Ishikawa (cell line): Measurements from ENCODE around the gene ZNF883.

ENCODE experiments used
- CEBPB ChIP-seq: IDR thresholded peaks from 2 replicates; pipeline ENCODE4 v1.6.1; 2012
- CREB1 ChIP-seq: IDR thresholded peaks from 2 replicates; pipeline ENCODE4 v1.6.1; 2012; ENCODE audit warnings: low read depth
- EGR1 ChIP-seq: IDR thresholded peaks from 2 replicates; pipeline ENCODE4 v1.6.1; 2012
- EP300 ChIP-seq: IDR thresholded peaks from 2 replicates; pipeline ENCODE4 v1.6.1; 2012; ENCODE audit warnings: borderline replicate concordance
- FOXM1 ChIP-seq: IDR thresholded peaks from 2 replicates; pipeline ENCODE4 v1.6.1; 2012; ENCODE audit warnings: low read depth, borderline replicate concordance
- MAX ChIP-seq: IDR thresholded peaks from 2 replicates; pipeline ENCODE4 v1.6.1; 2012
- NFIC ChIP-seq: IDR thresholded peaks from 2 replicates; pipeline ENCODE4 v1.6.1; 2012
- RAD21 ChIP-seq: IDR thresholded peaks from 2 replicates; pipeline ENCODE4 v1.6.1; 2012; ENCODE audit warnings: low read depth
- TAF1 ChIP-seq: IDR thresholded peaks from 2 replicates; pipeline ENCODE4 v1.6.1; 2012; ENCODE audit warnings: low read depth, mild to moderate bottlenecking
- TCF12 ChIP-seq: IDR thresholded peaks from 2 replicates; pipeline ENCODE4 v1.6.1; 2012; ENCODE audit warnings: low read depth
- TEAD4 ChIP-seq: IDR thresholded peaks from 2 replicates; pipeline ENCODE4 v1.6.1; 2012
- USF1 ChIP-seq: IDR thresholded peaks from 2 replicates; pipeline ENCODE4 v1.6.1; 2012
- YY1 ChIP-seq: IDR thresholded peaks from 2 replicates; pipeline ENCODE4 v1.6.1; 2012; ENCODE audit warnings: low read depth
- ZBTB7A ChIP-seq: IDR thresholded peaks from 2 replicates; pipeline ENCODE4 v1.6.1; 2012; ENCODE audit warnings: low read depth
- TF ChIP-seq, protein P1 (sequence below): IDR thresholded peaks from 2 replicates; pipeline ENCODE4 v1.6.1; 2012; ENCODE audit warnings: low read depth, mild to moderate bottlenecking

Gene ZNF883

GRCh38 chr9:113005777-113006176, 6.2 kb downstream of the ZNF883 start:
- TF ChIP-seq, protein P1, sequence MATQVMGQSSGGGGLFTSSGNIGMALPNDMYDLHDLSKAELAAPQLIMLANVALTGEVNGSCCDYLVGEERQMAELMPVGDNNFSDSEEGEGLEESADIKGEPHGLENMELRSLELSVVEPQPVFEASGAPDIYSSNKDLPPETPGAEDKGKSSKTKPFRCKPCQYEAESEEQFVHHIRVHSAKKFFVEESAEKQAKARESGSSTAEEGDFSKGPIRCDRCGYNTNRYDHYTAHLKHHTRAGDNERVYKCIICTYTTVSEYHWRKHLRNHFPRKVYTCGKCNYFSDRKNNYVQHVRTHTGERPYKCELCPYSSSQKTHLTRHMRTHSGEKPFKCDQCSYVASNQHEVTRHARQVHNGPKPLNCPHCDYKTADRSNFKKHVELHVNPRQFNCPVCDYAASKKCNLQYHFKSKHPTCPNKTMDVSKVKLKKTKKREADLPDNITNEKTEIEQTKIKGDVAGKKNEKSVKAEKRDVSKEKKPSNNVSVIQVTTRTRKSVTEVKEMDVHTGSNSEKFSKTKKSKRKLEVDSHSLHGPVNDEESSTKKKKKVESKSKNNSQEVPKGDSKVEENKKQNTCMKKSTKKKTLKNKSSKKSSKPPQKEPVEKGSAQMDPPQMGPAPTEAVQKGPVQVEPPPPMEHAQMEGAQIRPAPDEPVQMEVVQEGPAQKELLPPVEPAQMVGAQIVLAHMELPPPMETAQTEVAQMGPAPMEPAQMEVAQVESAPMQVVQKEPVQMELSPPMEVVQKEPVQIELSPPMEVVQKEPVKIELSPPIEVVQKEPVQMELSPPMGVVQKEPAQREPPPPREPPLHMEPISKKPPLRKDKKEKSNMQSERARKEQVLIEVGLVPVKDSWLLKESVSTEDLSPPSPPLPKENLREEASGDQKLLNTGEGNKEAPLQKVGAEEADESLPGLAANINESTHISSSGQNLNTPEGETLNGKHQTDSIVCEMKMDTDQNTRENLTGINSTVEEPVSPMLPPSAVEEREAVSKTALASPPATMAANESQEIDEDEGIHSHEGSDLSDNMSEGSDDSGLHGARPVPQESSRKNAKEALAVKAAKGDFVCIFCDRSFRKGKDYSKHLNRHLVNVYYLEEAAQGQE, result no peak
- no peak for TF ChIP-seq CREB1
- no peak for TF ChIP-seq YY1
- TF ChIP-seq TAF1, result no peak
- TF ChIP-seq EP300, result no peak
- TF ChIP-seq TCF12, result no peak
- no peak for TF ChIP-seq EGR1
- TF ChIP-seq NFIC, result no peak
- TF ChIP-seq RAD21, result no peak
- TF ChIP-seq MAX, result no peak
- no peak for TF ChIP-seq CEBPB
- TF ChIP-seq TEAD4, result no peak
- TF ChIP-seq ZBTB7A, result no peak

DNA sequence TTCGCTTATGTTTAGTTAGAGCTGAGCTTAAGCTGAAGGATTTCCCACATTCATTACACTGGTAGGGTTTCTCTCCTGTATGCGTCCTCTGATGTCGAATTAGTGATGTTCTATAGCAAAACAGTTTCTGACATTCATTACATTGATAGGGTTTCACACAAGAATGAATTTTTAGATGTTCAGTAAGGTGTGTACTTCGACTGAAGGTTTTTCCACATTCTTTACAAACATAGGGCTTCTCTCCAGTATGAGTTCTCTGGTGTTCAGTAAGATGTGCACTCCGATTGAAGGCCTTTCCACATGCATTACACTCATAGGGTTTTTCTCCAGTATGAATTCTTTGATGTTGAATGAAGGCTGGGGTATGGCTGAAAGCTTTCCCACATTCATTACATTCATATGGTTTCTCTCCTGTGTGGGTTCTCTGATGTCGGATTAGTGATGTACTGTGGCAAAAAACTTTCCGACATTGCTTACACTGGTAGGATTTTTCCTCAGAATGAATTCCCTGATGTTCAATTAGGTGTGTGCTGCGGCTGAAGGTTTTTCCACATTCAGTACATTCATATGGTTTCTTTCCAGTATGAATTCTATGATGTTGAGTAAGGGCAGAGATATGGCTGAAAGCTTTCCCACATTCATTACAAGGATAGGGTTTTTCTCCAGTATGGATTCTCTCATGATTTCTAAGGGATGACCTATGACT, 14.6 kb downstream of the ZNF883 start:
- TF ChIP-seq CREB1, result no peak
- no peak for TF ChIP-seq FOXM1
- no peak for TF ChIP-seq TAF1
- no peak for TF ChIP-seq YY1
- TF ChIP-seq USF1, result peak; percentile 10; the same call in 1 of the 2 replicates
- TF ChIP-seq TCF12, result peak; percentile 37; the same call in 1 of the 2 replicates
- TF ChIP-seq EGR1, result no peak

DNA sequence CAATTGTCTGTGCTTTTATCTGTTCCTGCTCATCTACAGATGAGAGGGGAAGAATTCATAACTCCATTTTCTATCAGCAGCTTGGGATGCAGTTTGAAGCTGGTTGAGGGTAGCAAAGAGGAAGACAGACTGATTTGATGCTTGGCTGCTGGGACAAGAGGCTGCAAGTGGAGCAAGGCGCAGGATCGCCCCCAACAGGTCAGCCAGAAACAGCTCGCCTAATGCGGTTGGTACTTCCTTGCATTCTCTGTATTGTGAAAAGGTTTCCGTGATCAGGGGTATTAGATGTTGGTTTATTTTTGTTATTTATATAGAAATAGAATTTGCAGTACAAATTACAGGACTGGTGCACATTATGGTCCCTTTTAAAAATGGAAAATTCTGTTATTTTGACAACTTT, 40.6 kb downstream of the ZNF883 start:
- TF ChIP-seq EGR1 (no peak), RAD21 (peak; percentile 53), USF1 (no peak)

DNA sequence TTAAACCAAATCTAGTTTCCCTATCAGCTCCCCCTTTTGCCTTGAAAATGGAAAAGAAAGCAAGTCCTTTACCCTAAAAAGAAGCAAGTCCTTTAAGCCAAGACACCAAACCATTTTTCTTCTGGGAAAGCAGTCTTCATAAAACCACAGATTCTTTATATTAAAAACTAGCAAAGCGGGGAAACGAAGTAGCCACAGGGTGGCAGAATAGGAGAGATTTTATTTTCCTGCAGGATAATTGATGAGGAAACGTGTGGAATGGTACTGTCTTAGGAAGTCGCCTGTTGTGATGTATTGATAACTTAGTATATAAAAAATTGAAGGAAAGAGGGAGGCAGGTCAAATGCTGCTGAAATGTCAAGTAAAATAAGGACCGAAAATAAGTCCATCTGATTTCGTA, 41.1 kb downstream of the ZNF883 start:
- TF ChIP-seq CREB1, result no peak
- TF ChIP-seq, protein P1, result no peak
- peak; percentile 36 for TF ChIP-seq RAD21
- no peak for TF ChIP-seq TCF12

DNA sequence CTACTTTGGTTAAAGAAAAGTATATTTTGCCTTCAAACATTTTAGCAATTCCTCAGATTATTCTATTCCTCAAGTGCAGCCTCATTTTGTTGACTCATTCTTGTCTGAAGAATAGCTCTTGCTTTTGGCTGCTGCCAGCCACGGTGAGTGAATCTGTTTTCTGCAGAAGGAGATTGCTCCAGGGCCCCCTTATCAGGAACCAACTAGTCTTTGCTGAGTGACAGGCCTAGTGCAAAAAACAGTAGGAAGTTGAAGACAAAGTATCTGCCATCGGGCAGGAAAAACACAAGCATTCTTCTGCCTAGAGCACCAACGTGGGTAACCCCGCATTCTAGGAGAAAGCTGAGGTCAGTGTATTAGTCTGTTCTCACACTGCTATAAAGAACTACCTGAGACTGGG, 42.3 kb downstream of the ZNF883 start:
- TF ChIP-seq TEAD4 (no peak), CEBPB (no peak), EP300 (no peak), ZBTB7A (no peak), FOXM1 (no peak), TCF12 (no peak), CREB1 (no peak), USF1 (no peak), TAF1 (no peak), MAX (no peak), RAD21 (no peak)

- TF ChIP-seq USF1 (no peak), TEAD4 (no peak), CEBPB (no peak), EP300 (no peak), EGR1 (no peak), FOXM1 (no peak)
These were observed 56.4 kb downstream of the ZNF883 start for GRCh38 chr9:112955550-112955949.
